OCI-LY3 (cell line): Measurements from ENCODE around the gene GATM.

Experiments
- CTCF ChIP-seq: fragments of 200-600, 300-600 bp; sonication (generic); IDR thresholded peaks from 2 replicates; pipeline ENCODE4 v1.5.1; 2014; ENCODE audit warnings: antibody characterized with exemption, low read length, low read depth
- EZH2phosphoT487 ChIP-seq: fragments of 200-600 bp; shearing (Covaris generic); IDR thresholded peaks from 2 replicates; pipeline ENCODE4 v1.6.1; 2018; ENCODE audit warnings: antibody characterized with exemption, mixed run types, low read depth

- no peak for TF ChIP-seq CTCF
- no peak for TF ChIP-seq EZH2phosphoT487
Measured at GRCh38 chr15:45385590-45385989, 7.2 kb upstream of the GATM start.
